Measurements from ENCODE around the gene TEX48.

The TEX48 gene

GRCh38 chr9:114681594-114682332 is at the start of gene TEX48:
TEX48 (minus strand) TSS chr9:114682192; CDS start chr9:114671723, 10,469 bp downstream.
- DNase-seq = peak; percentile 62

- no peak for DNase-seq
Observed at GRCh38 chr9:114731701-114732100, 49.7 kb upstream of the TEX48 start.

GRCh38 chr9:114729706-114730105 is 47.7 kb upstream of the TEX48 start:
- no peak for DNase-seq

- DNase-seq = no peak
Observed at GRCh38 chr9:114725930-114726329, 43.9 kb upstream of the TEX48 start.

GRCh38 chr9:114724744-114725143 is 42.8 kb upstream of the TEX48 start:
- no peak for DNase-seq

- DNase-seq = no peak
Observed at GRCh38 chr9:114723931-114724330, 41.9 kb upstream of the TEX48 start.

- no peak for DNase-seq
Observed at GRCh38 chr9:114722937-114723620, 41.1 kb upstream of the TEX48 start.

- no peak for DNase-seq
Observed at GRCh38 chr9:114722081-114722621, 40.2 kb upstream of the TEX48 start.

- DNase-seq = no peak
Observed at GRCh38 chr9:114721491-114722079, 39.6 kb upstream of the TEX48 start.

- DNase-seq = no peak
Observed at GRCh38 chr9:114720086-114720676, 38.2 kb upstream of the TEX48 start.

- no peak for DNase-seq
Observed at GRCh38 chr9:114719290-114719689, 37.3 kb upstream of the TEX48 start.

GRCh38 chr9:114718801-114719221 is 36.8 kb upstream of the TEX48 start:
- peak; percentile 71 for DNase-seq

GRCh38 chr9:114717908-114718486 is 36.0 kb upstream of the TEX48 start:
- DNase-seq = no peak

- no peak for DNase-seq
Observed at GRCh38 chr9:114709636-114710035, 27.6 kb upstream of the TEX48 start.

- no peak for DNase-seq
Observed at GRCh38 chr9:114706711-114707110, 24.7 kb upstream of the TEX48 start.

GRCh38 chr9:114701988-114702387 is 20.0 kb upstream of the TEX48 start:
- no peak for DNase-seq

- DNase-seq = no peak
Observed at GRCh38 chr9:114697951-114698351, 16.0 kb upstream of the TEX48 start.

- DNase-seq = no peak
Observed at GRCh38 chr9:114696814-114697544, 15.0 kb upstream of the TEX48 start.

GRCh38 chr9:114695948-114696347 is 14.0 kb upstream of the TEX48 start:
- DNase-seq = no peak

- DNase-seq = no peak
Observed at GRCh38 chr9:114694719-114695269, 12.8 kb upstream of the TEX48 start.

GRCh38 chr9:114694146-114694545 is 12.2 kb upstream of the TEX48 start:
- DNase-seq = no peak
